H1 (cell line): ENCODE data around the gene RASGRP1. TPM values are rescaled to one million over a fixed set of nuclear protein-coding genes. Genes with fewer than 3 reads are reported as not detected.

ENCODE experiments used
- CTCF ChIA-PET: fragments of 300-600 bp; sonication (Branson Sonifier 250); formaldehyde crosslinking; loops from one replicate; lab custom pipeline; 2021; ENCODE audit not compliant: partially characterized antibody; lab: Charles Lee
- POLR2A ChIA-PET: fragments of 300-600 bp; sonication (Branson Sonifier 250); formaldehyde crosslinking; loops from one replicate; lab custom pipeline; 2021; ENCODE audit warnings: inconsistent platforms; ENCODE audit not compliant: partially characterized antibody; lab: Charles Lee
- DNase-seq, 2 experiments: peaks; one replicate each; pipeline versions ENCODE4 v3.0.0 to v3.0.0-alpha.2; 2010 to 2022; ENCODE audit warnings: low spot score in 2 of 2, low read depth in 1 of 2, mixed read lengths in 1 of 2
- FAIRE-seq: peaks from 2 replicates; lab custom pipeline; 2011; peaks lifted over from hg19 to GRCh38; lab: Jason Lieb, UNC
- H2AFZ ChIP-seq: 2 replicates; pipeline ENCODE4 v1.8.1; 2012; ENCODE audit warnings: low read length, inconsistent platforms
- H2AK5ac ChIP-seq: 2 replicates; pipeline ENCODE4 v1.6.1; 2013; ENCODE audit warnings: low read depth, low read length
- H2BK120ac ChIP-seq: replicated peaks from 2 replicates; pipeline ENCODE3; 2013; ENCODE audit warnings: low read depth, low read length, inconsistent platforms
- H2BK12ac ChIP-seq: 2 replicates; pipeline ENCODE4 v1.6.1; 2013; ENCODE audit warnings: low read depth, low read length
- H2BK15ac ChIP-seq: 2 replicates; pipeline ENCODE4 v1.6.1; 2013; ENCODE audit warnings: low read length
- H2BK20ac ChIP-seq: 2 replicates; pipeline ENCODE4 v1.6.1; 2013; ENCODE audit warnings: low read length
- H2BK5ac ChIP-seq: 2 replicates; pipeline ENCODE4 v1.6.1; 2013; ENCODE audit warnings: low read depth, low read length
- H3K14ac ChIP-seq: 2 replicates; pipeline ENCODE4 v1.6.1; 2013; ENCODE audit warnings: inconsistent platforms; ENCODE audit not compliant: insufficient read length
- H3K18ac ChIP-seq: 2 replicates; pipeline ENCODE4 v1.6.1; 2013; ENCODE audit warnings: low read length; ENCODE audit errors: extremely low read depth
- H3K23ac ChIP-seq: 2 replicates; pipeline ENCODE4 v1.6.1; 2013; ENCODE audit warnings: inconsistent platforms; ENCODE audit not compliant: insufficient read length
- H3K23me2 ChIP-seq: 2 replicates; pipeline ENCODE4 v1.6.1; 2013; ENCODE audit warnings: low read depth, low read length
- H3K27ac ChIP-seq: 2 replicates; pipeline ENCODE4 v1.6.1; 2011; ENCODE audit warnings: low read depth, low read length, inconsistent platforms
- H3K27me3 ChIP-seq, 4 experiments: replicated peaks in 1 of 4; 1 replicate in 1 of 4; 2 replicates in 3 of 4; pipeline versions ENCODE4 v1.6.1 to v1.8.1; 2011 to 2013; ENCODE audit warnings: low read length in 3 of 4, mild to moderate bottlenecking in 3 of 4, inconsistent platforms in 2 of 4, mixed read lengths in 2 of 4, moderate library complexity in 1 of 4; ENCODE audit not compliant: control insufficient read depth in 3 of 4, insufficient read depth in 3 of 4; ENCODE audit errors: extremely low read depth in 1 of 4
- H3K36me3 ChIP-seq, 4 experiments: 2 replicates each; pipeline versions ENCODE4 v1.6.1 to v1.8.1; 2011 to 2013; ENCODE audit warnings: mild to moderate bottlenecking in 4 of 4, low read length in 3 of 4, moderate library complexity in 2 of 4, control low read depth in 1 of 4, inconsistent platforms in 1 of 4; ENCODE audit not compliant: insufficient read depth in 4 of 4, control insufficient read depth in 2 of 4
- H3K4ac ChIP-seq: replicated peaks from 2 replicates; pipeline ENCODE3; 2013; ENCODE audit warnings: low read length, low read depth, mixed read lengths, inconsistent platforms; ENCODE audit not compliant: insufficient read length
- H3K4me1 ChIP-seq, 4 experiments: replicated peaks in 1 of 4; 1 replicate in 1 of 4; 2 replicates in 3 of 4; pipeline versions ENCODE4 v1.6.1 to v1.8.1; 2011 to 2013; ENCODE audit warnings: low read length in 3 of 4, inconsistent platforms in 2 of 4, mixed read lengths in 1 of 4; ENCODE audit not compliant: insufficient read depth in 4 of 4, control insufficient read depth in 3 of 4
- H3K4me2 ChIP-seq, 2 experiments: 2 replicates each; pipeline versions ENCODE4 v1.6.1 to v1.8.1; 2011 to 2013; ENCODE audit warnings: low read depth in 2 of 2, low read length in 2 of 2, control low read depth in 1 of 2, inconsistent platforms in 1 of 2, mild to moderate bottlenecking in 1 of 2; ENCODE audit not compliant: insufficient read depth in 1 of 2
- H3K4me3 ChIP-seq, 4 experiments: fragments of 200-600, 300-600 bp in 1 of 4; sonication (generic), shearing (Covaris generic), sonication (Bioruptor Twin) in 1 of 4; 2 replicates each; pipeline versions ENCODE4 v1.5.1 to v1.8.1; 2011 to 2016; ENCODE audit warnings: low read length in 4 of 4, low read depth in 3 of 4, control low read depth in 2 of 4, inconsistent platforms in 2 of 4, mild to moderate bottlenecking in 2 of 4, mixed read lengths in 1 of 4, moderate library complexity in 1 of 4; ENCODE audit not compliant: insufficient read depth in 2 of 4; ENCODE audit errors: extremely low read depth in 1 of 4
- H3K56ac ChIP-seq: replicated peaks from 2 replicates; pipeline ENCODE3; 2013; ENCODE audit warnings: low read depth, mild to moderate bottlenecking, mixed read lengths, low read length, inconsistent platforms; ENCODE audit not compliant: insufficient read length
- H3K79me1 ChIP-seq: 2 replicates; pipeline ENCODE4 v1.6.1; 2013; ENCODE audit warnings: low read depth, low read length, control low read depth
- H3K79me2 ChIP-seq, 2 experiments: 2 replicates each; pipeline versions ENCODE4 v1.6.1 to v1.8.1; 2012 to 2013; ENCODE audit warnings: low read length in 2 of 2, mild to moderate bottlenecking in 2 of 2, inconsistent platforms in 1 of 2; ENCODE audit not compliant: insufficient read depth in 2 of 2, control insufficient read depth in 1 of 2
- H3K9ac ChIP-seq, 4 experiments: replicated peaks in 1 of 4; 1 replicate in 1 of 4; 2 replicates in 3 of 4; pipeline versions ENCODE4 v1.6.1 to v1.8.1; 2011 to 2013; ENCODE audit warnings: low read depth in 3 of 4, low read length in 3 of 4, control low read depth in 2 of 4, mild to moderate bottlenecking in 2 of 4, moderate library complexity in 2 of 4, inconsistent platforms in 1 of 4; ENCODE audit errors: extremely low read depth in 1 of 4
- H3K9me3 ChIP-seq, 2 experiments: 2 replicates each; pipeline versions ENCODE4 v1.6.1 to v1.8.1; 2012 to 2013; ENCODE audit warnings: mild to moderate bottlenecking in 2 of 2, moderate library complexity in 2 of 2, control low read depth in 1 of 2, inconsistent platforms in 1 of 2, low read depth in 1 of 2, low read length in 1 of 2, mixed read lengths in 1 of 2; ENCODE audit not compliant: insufficient read depth in 2 of 2
- H4K20me1 ChIP-seq, 2 experiments: replicated peaks in 1 of 2; 2 replicates each; pipeline versions ENCODE3 to v1.8.1; 2011 to 2013; ENCODE audit warnings: inconsistent platforms in 2 of 2, low read length in 2 of 2, mild to moderate bottlenecking in 1 of 2; ENCODE audit not compliant: insufficient read depth in 2 of 2, control insufficient read depth in 1 of 2
- H4K5ac ChIP-seq: 2 replicates; pipeline ENCODE4 v1.6.1; 2013; ENCODE audit warnings: low read length, low read depth, mixed read lengths, inconsistent platforms; ENCODE audit not compliant: insufficient read length
- H4K8ac ChIP-seq: 2 replicates; pipeline ENCODE4 v1.8.0; 2013; ENCODE audit warnings: mild to moderate bottlenecking, moderate library complexity, low read length, inconsistent platforms; ENCODE audit not compliant: insufficient read depth; ENCODE audit errors: extremely low read depth
- H4K91ac ChIP-seq: replicated peaks from 2 replicates; pipeline ENCODE3; 2013; ENCODE audit warnings: low read length, mixed read lengths, inconsistent platforms; ENCODE audit not compliant: insufficient read length
- BRCA1 ChIP-seq: IDR thresholded peaks from 2 replicates; pipeline ENCODE4 v1.6.1; 2012; ENCODE audit warnings: low read depth, low read length, improper control_type of control experiment
- CBX8 ChIP-seq: fragments of 300-800, 300-1000 bp; sonication (generic); IDR thresholded peaks from 2 replicates; pipeline ENCODE4 v1.7.1; 2016; ENCODE audit warnings: low read depth, low read length, borderline replicate concordance
- CREB1 ChIP-seq: IDR thresholded peaks from 2 replicates; pipeline ENCODE4 v1.6.1; 2012; ENCODE audit warnings: inconsistent platforms
- PHF8 ChIP-seq: fragments of 200-600 bp; sonication (generic); conservative IDR thresholded peaks from 2 replicates; pipeline ENCODE4 v1.7.1; 2012; ENCODE audit warnings: low read depth, mild to moderate bottlenecking, inconsistent platforms, low read length, moderate library complexity
- RFX5 ChIP-seq: IDR thresholded peaks from 2 replicates; pipeline ENCODE4 v1.6.1; 2011; ENCODE audit warnings: low read depth, low read length, improper control_type of control experiment, borderline replicate concordance
- RNF2 ChIP-seq: fragments of 200-900, 300-1000 bp; sonication (generic); IDR thresholded peaks from 2 replicates; pipeline ENCODE4 v1.7.1; 2016; ENCODE audit warnings: borderline replicate concordance, low read depth, mild to moderate bottlenecking, antibody characterized with exemption, low read length; ENCODE audit not compliant: poor library complexity, severe bottlenecking; ENCODE audit errors: missing control alignments
- SIX5 ChIP-seq: IDR thresholded peaks from 2 replicates; pipeline ENCODE4 v1.6.1; 2011; ENCODE audit warnings: mild to moderate bottlenecking, low read depth, low read length
- SP4 ChIP-seq: IDR thresholded peaks from 2 replicates; pipeline ENCODE4 v1.6.1; 2012; ENCODE audit warnings: low read length, inconsistent platforms
- WGBS, 2 experiments: shearing (Covaris generic) in 1 of 2; methylation state at CpG; one replicate each; pipeline versions ENCODE4 v1.1.6 to v1.1.7; 2013 to 2015; ENCODE audit warnings: low lambda C conversion rate in 2 of 2, mixed read lengths in 2 of 2, inconsistent platforms in 1 of 2, low coverage in 1 of 2, missing lambda C conversion rate in 1 of 2; ENCODE audit not compliant: insufficient replicate concordance in 2 of 2, insufficient coverage in 1 of 2, insufficient read length in 1 of 2; ENCODE audit errors: extremely low coverage in 1 of 2, missing lambda C conversion rate in 1 of 2; 5-methylcytosine and 5-hydroxymethylcytosine counted together
- polyA plus RNA-seq, 7 experiments: library from polyadenylated mRNA; depleted of rRNA in 3 of 7; stranded (reverse) in 5 of 7; unstranded in 2 of 7; fragments of >200 nt in 5 of 7; fragments of 200-250 nt in 2 of 7; gene quantifications; 1 replicate in 5 of 7; 2 replicates in 1 of 7; 4 replicates in 1 of 7; pipeline versions ENCODE4 v1.2.1 to v1.2.3, GENCODE V29; 2011 to 2013; ENCODE audit warnings: missing spikeins in 2 of 7, mixed read lengths in 2 of 7
- total RNA-seq: library from RNA; stranded (reverse); fragmentation: NEBNext Ultra II Directional; extraction: Animal tissue kit (Norgen Biotek cat#: 25700); gene quantifications from 2 replicates; pipeline ENCODE4 v1.2.1, GENCODE V29; 2021

Gene RASGRP1
- total and polyA plus RNA-seq, 2 of the 8 experiments (the other 6 are each of a cell fraction or from before 2014, with no cell fraction given): 1.1 to 2.1 TPM

DNA sequence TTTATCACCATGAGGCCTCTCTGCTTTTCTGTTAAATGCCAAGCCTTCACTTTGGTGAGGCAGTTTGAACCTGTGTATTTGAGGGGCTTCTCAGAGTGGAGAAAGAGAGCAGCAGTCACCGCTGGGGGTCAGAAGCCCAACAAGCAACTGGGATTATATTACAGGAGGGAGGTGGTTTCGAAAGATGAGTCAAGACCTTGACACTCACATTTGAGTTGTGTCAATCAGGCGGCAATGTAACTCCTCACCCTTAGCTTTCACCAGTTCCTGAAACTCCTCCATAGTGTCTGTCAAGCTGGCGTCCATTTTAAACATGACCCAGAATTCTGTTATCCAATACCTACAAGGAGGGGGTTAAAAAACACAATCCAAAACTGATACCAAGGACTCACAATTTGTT lies 46.5 kb downstream of the RASGRP1 start:
- no peak overlapping the region for H3K23ac ChIP-seq
- H3K9ac ChIP-seq: no peak overlapping the region
- H2BK120ac ChIP-seq: no peak overlapping the region
- H4K8ac ChIP-seq: no peak overlapping the region
- H3K36me3 ChIP-seq: no peaks in the 10 kb centered on the region
- no peaks in the 10 kb centered on the region for H3K79me2 ChIP-seq
- H3K23me2 ChIP-seq: peaks cover 1% of the 10 kb centered on the region; the same call in 1 of the 2 replicates
- H2BK15ac ChIP-seq: no peak overlapping the region
- H2BK12ac ChIP-seq: no peak overlapping the region
- H2BK20ac ChIP-seq: no peak overlapping the region
- no peak overlapping the region for H4K91ac ChIP-seq
- 89% methylated on average over 4 of the region's 4 CpGs; no CpG with 5 or more reads in 1 of the 2 experiments for WGBS, 2 experiments
- no peaks in the 10 kb centered on the region for H3K27me3 ChIP-seq
- H3K9me3 ChIP-seq: no peaks in the 10 kb centered on the region
- no peak overlapping the region for H3K56ac ChIP-seq
- H3K4me2 ChIP-seq: no peak overlapping the region
- DNase-seq (no peak), FAIRE-seq (no peak)
- TF ChIP-seq BRCA1: no peak
- TF ChIP-seq RNF2: no peak
- TF ChIP-seq CBX8: no peak
- no peak for TF ChIP-seq SP4
- no peak for TF ChIP-seq SIX5
- no peak for TF ChIP-seq RFX5
- no peak for TF ChIP-seq CREB1
- no peak for TF ChIP-seq PHF8
- H3K4me1 ChIP-seq: peaks cover 0 to 16% (median 8%) of the 10 kb centered on the region in 4 experiments; a peak in 6 of 7 replicates
- H2AFZ ChIP-seq: no peak overlapping the region
- H2BK5ac ChIP-seq: no peak overlapping the region
- H2AK5ac ChIP-seq: no peak overlapping the region
- H4K5ac ChIP-seq: no peak overlapping the region
- H3K27ac ChIP-seq: no peak overlapping the region
- H4K20me1 ChIP-seq: no peaks in the 10 kb centered on the region
- H3K4me3 ChIP-seq: no peak overlapping the region
- ChIA-PET CTCF (interaction anchor here (1.2 to 1.8 kb wide), 4 partner anchors 12 to 165 kb away, joined by 3 to 6 read pairs (median 4); partner anchors contain the start of gene RASGRP1), POLR2A (interaction anchor here (0.7 to 0.9 kb wide), 2 partner anchors 14 to 64 kb away, joined by 3 read pairs; partner anchors contain the start of gene FAM98B)
- H3K4ac ChIP-seq: no peak overlapping the region
- H3K79me1 ChIP-seq: no peaks in the 10 kb centered on the region
- no peak overlapping the region for H3K18ac ChIP-seq
- no peak overlapping the region for H3K14ac ChIP-seq
